HG02885 (cell line): ENCODE measurements around the gene KRTAP22-2.

Experiments used
- ATAC-seq: cut with Tn5 transposase; IDR thresholded peaks from one replicate; pipeline ENCODE4 v1.9.1; 2021; ENCODE audit warnings: mild to moderate bottlenecking; ENCODE audit not compliant: unreplicated experiment, poor library complexity

Gene KRTAP22-2

DNA sequence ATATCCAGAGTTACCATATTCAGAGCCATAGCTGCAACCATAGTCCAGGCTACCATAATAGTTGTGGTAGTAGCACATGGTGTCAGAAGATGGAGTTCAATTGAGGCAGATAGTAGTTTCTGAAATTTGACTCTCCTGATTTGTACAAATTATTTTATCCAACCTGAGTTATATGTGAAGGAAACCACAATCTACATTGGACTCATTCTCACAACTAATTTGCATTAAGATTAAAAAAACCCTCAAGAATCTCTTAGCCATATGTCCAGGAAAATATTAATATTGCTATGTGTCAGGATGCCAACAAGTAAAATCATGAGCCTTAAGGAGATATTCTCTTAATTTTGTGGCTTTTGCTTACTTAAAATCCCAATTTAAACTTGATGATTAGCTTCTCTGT, at the start of gene KRTAP22-2:
Gene KRTAP22-2 (minus strand): TSS at position 101 of the 400 bp plus-strand sequence.
- ATAC-seq, result no peak

DNA sequence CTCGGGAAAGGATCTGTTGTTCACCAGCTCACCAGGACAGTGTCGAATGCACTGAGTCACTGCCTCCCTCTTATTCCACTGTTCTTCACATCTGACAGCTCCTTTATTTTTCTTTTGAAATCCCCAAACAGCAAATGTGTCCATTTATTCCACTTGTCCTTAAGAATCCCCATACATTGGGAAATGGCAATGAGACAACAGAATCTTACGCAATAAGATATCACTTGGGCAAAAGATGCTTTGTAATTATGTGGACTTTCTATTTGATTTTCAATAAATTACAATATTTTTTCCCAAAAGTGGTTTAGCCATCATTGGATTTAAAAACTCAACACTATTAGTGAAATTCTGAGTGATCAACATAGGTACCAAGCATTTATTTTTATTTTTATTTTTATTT, 48.5 kb upstream of the KRTAP22-2 start:
- ATAC-seq, result no peak

DNA sequence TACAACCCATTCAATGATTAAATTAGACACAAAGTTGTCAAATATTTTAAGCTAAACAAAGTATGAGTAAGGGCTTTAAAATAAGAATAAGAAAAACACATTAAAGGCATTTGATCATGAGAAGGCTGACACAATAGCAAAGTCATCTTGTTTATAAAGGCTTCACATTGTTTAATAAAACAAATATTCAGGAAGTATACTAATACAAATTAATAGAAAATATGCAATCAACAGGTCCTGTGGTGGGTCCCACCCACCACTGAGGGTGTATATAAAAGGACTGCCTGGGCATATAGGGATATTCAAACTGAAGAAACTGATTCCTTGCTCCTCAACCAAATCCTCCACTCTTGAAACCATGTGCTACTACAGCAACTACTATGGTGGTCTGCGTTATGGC, 44.7 kb upstream of the KRTAP22-2 start, which contains the start of gene KRTAP20-2:
Gene KRTAP20-2 (plus strand): TSS at position 301 of the 400 bp plus-strand sequence. CDS start 58 bp downstream, at position 359.
- no peak for ATAC-seq

GRCh38 chr21:30629200-30629599, 39.0 kb upstream of the KRTAP22-2 start:
- no peak for ATAC-seq

- ATAC-seq, result no peak
Observed at GRCh38 chr21:30628109-30628508, 37.9 kb upstream of the KRTAP22-2 start.

- no peak for ATAC-seq
Observed at GRCh38 chr21:30625449-30626165, 35.4 kb upstream of the KRTAP22-2 start.

DNA sequence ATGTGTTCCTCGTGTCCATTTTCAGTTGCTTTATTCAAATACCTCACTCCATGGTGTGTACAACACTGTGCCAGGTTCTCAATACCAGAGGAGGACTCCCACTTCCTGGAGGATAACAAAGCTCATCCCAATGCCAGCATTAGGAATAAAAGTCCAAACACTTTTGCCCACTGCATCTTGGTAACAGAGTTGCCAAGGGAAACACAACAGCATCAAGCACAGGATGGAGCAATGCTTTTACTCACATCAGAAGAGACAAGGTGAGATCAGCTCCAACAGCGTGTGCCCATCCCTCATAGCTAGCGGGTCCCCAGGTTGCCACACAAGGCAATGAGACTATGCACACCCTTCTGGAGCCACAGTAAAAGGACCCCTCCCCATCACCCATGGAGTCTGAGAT, 33.2 kb upstream of the KRTAP22-2 start:
- ATAC-seq, result no peak

GRCh38 chr21:30620522-30620921, 30.3 kb upstream of the KRTAP22-2 start, which contains the start of gene KRTAP20-4:
TSS of gene KRTAP20-4 (plus strand) at chr21:30620627.
- no peak for ATAC-seq

- ATAC-seq, result no peak
Observed at GRCh38 chr21:30620080-30620479, 29.9 kb upstream of the KRTAP22-2 start.

GRCh38 chr21:30616125-30616524, 25.9 kb upstream of the KRTAP22-2 start, which contains the start of gene KRTAP20-1:
TSS of gene KRTAP20-1 (plus strand) at chr21:30616425. CDS start at chr21:30616455, 30 bp downstream.
- no peak for ATAC-seq

- ATAC-seq, result no peak
Observed at GRCh38 chr21:30615199-30615598, 25.0 kb upstream of the KRTAP22-2 start.

GRCh38 chr21:30613836-30614235, 23.6 kb upstream of the KRTAP22-2 start, which contains the start of gene KRTAP6-1:
TSS of gene KRTAP6-1 (minus strand) at chr21:30613930. CDS start at chr21:30613904, 26 bp downstream.
- ATAC-seq, result no peak

DNA sequence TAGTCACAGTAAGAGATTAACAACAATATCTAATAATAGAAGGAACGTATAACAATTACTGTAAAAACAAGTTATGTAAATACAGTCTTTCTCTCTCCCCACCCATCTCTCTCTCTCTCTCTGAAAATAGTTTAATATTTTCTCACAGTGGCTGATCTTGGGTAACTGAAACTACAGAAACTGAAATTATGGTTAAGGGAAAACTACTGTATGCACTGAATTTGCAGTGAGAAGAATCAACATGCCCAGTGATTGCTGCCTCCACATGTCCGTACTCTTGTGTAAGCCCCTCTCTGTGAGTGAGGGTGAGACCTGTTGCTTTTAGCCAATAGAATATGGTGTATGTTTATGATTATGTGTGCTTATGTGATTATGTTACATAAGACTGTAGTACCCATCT, 21.9 kb upstream of the KRTAP22-2 start:
- ATAC-seq, result no peak

- no peak for ATAC-seq
Observed at GRCh38 chr21:30605968-30606367, 15.8 kb upstream of the KRTAP22-2 start.

DNA sequence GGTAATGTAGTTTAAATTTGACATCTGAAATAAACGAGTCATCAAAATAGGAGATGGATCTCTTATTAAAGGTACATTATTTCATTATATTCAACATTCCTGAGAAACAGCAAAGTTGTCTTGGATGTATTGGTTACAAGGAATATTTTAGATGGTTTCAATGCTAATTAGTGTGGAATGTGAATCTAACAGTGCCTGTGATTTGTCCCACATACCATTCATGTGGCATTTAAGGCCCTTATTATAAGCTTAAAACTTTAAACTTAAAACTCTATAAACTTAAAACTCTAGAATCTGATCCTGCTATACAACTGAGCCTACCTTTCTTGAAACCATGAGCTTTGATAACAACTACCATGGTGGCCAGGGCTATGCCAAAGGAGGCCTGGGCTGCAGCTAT, 10.6 kb upstream of the KRTAP22-2 start, which contains the start of gene KRTAP22-1:
Gene KRTAP22-1 (plus strand): TSS at position 301 of the 400 bp plus-strand sequence.
- ATAC-seq, result no peak

- no peak for ATAC-seq
Observed at GRCh38 chr21:30598802-30599201, 8.6 kb upstream of the KRTAP22-2 start, which contains the start of gene KRTAP6-2. TSS of gene KRTAP6-2 (minus strand) at chr21:30598902. CDS start at chr21:30598874, 28 bp downstream.

- ATAC-seq, result no peak
Observed at GRCh38 chr21:30592140-30592539, 1.9 kb upstream of the KRTAP22-2 start, which contains the start of gene KRTAP6-3. TSS of gene KRTAP6-3 (plus strand) at chr21:30592440. CDS start at chr21:30592446, 6 bp downstream.

- ATAC-seq, result no peak
Observed at GRCh38 chr21:30582870-30583269, 7.3 kb downstream of the KRTAP22-2 start.

- ATAC-seq, result no peak
Observed at GRCh38 chr21:30580132-30580531, 10.1 kb downstream of the KRTAP22-2 start.

DNA sequence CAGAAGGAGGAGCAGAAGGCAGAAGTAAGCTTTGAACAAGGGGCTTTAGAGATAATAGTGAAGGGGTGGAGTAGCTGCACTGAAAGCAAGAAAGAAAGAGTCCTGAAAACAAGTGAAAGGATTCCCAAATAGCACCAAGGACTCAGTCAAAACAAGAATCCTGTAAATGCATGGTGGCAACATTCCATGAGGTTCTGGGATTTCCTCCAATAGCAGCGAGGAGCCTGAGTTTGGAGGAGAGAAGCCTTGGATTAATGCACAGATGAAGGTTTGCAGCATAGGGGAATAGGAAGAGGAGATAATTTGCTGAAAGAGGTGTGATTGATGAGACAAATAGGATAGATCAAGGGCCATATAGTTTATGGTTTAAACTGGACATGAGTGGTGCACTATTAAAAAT, 10.9 kb downstream of the KRTAP22-2 start:
- no peak for ATAC-seq

DNA sequence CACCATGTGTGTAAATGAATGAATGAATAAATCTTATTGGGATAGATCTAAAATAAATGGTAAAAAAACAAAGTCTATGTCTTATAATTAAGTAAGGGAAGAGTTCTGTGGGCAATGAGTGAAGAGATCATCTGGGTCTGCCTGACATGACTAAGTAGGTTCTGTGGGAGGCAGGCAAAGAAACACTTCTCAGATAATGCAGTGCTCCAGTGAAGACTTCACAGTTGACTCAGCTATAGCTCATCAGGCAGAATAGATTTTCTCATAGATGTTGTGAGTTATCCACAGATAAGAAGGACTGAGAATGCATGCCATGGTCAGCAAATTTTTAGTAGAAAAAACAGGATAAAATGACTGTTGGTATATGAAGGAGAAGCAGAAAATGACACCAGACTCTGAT, 12.4 kb downstream of the KRTAP22-2 start:
- ATAC-seq, result no peak

GRCh38 chr21:30567617-30568016, 22.6 kb downstream of the KRTAP22-2 start:
- no peak for ATAC-seq
